ENCODE measurements around the gene P2RY8.
"Not testable (repeated sequence)": the region's sequence is repeated elsewhere in the genome, so short reads cannot be mapped to it uniquely, and the experiment has no call there.

P2RY8 gene

DNA sequence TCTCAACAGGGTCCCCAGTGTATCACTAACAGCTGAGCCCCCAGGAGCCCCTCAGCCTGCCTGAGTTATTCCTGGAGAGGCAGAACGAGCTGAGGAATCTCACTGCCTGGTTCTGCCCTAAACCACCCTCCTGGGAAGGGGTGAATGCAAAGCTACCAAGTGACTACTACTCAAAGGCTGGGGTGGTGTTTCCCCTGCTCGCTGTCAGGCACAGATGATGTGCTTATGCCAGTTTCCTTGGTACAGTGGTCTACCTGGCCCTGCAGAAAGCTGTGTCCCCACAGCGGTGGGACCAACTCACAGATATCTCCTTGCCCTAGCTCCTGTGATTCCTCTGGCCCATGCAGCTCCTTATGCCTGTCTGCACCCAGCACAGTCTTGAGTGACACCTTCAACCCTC, 48.8 kb downstream of the P2RY8 start:
- DNase-seq (ENCODE audit: low spot score) (no peak), FAIRE-seq (no peak)

DNA sequence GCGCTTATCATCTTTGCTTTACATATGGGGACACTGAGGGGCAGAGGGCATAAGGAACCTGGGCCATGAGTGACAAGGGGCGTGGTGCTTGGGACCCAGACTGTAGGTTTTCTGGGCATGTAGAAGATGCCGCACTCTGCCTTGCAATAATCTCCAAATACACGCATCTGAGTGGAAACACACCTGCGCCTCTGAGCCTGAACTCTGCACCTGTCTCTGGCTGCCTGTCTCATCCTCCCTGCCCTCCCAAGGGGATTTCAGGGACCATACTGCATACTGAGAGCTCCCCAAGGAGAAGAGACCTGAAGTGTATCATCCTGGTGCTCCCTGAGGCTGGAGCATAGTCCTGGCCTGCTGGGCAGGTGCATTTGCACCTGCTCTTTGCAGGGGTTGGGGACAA, 49.6 kb downstream of the P2RY8 start:
- FAIRE-seq (no peak), DNase-seq (ENCODE audit: low spot score) (no peak)

DNA sequence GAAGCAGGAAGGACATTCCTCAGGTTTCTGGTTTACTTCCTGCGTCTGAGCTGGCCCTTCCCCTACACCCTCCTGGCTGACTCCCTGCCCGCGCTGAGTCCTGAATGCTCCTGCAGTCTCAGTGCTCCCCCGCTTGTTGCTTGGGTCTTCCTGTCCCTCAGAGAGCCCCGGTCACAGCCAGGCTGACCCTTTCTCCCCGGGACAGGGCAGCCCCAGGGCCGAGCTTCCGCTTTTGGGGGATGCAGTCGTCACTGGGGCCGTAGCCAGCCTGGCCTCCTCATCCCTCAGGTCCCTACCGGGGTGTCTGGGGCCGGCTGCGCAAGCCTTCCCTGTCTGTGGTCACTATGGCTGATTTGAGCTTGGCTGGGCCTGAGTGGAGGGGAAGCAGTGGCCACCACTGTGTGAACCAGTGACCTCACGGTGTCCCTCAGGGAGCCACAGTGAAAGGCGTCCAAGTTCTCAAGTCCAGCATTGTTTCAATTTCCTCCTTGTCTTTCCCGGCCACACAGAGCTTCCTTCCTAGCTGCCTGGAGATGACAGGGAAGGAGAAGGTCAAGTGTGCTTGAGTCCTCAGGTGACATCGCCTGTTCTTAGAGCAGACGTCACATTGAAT, 50.1 kb downstream of the P2RY8 start:
- FAIRE-seq (no peak), DNase-seq (ENCODE audit: low spot score) (no peak)

DNA sequence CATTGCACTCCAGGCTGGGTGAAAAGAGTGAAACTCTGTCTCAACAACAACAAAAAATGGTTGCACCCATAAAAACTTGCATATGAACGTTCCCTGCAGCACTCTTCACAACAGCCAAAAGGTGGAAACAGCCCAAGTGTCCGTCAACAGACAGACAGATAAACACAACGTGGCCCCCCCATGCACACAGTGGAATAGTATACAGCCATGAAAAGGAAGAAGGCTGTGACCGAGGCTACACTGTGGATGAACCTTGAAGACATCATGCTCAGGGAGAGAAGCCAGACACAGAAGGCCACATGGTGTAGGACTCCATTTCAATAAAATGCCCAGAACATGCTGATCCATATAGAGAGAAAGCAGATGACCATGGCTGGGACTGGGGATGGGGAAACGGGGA, 50.8 kb downstream of the P2RY8 start:
- no peak for FAIRE-seq

DNA sequence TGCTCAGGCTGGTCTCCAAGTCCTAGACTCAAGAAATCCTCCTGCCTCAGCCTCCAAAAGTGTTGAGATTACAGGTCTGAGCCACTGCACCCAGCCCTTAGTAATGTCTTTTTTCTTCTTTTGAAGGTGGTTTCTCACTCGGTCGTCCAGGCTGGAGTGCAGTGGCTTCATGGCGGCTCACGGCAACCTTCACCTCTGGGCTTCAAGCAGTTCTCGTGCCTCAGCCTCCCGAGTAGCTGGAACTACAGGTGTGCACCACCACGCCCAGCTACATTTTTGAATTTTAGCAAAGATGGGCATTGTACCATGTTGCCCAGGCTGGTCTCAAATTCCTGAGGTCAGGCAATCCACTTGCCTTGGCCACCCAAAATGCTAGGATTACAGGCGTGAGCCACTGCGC, 52.0 kb downstream of the P2RY8 start:
- no peak for FAIRE-seq
- DNase-seq (ENCODE audit: low spot score) = no peak

More for the DNA sequence above, 50.8 kb downstream of the P2RY8 start:
- no peak for DNase-seq (ENCODE audit: low spot score)

DNA sequence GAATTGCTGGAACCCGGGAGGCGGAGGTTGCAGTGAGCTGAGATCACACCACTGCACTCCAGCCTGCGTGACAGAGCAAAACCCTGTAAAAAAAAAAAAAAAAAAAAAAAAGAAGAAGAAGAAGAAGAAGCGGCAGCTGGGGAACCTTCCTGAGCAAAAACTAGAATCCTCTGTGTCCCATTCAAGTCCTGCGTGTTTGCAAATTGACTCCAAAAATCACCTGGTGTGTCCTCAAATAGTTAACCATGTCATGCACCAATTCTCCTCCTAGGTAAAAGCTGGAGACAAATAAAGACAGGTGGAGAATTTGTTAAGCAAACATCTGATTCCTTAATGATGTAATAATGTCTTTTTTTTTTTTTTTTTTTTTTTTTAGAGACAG, 52.4 kb downstream of the P2RY8 start:
- FAIRE-seq = no peak
- no peak for DNase-seq (ENCODE audit: low spot score)

DNA sequence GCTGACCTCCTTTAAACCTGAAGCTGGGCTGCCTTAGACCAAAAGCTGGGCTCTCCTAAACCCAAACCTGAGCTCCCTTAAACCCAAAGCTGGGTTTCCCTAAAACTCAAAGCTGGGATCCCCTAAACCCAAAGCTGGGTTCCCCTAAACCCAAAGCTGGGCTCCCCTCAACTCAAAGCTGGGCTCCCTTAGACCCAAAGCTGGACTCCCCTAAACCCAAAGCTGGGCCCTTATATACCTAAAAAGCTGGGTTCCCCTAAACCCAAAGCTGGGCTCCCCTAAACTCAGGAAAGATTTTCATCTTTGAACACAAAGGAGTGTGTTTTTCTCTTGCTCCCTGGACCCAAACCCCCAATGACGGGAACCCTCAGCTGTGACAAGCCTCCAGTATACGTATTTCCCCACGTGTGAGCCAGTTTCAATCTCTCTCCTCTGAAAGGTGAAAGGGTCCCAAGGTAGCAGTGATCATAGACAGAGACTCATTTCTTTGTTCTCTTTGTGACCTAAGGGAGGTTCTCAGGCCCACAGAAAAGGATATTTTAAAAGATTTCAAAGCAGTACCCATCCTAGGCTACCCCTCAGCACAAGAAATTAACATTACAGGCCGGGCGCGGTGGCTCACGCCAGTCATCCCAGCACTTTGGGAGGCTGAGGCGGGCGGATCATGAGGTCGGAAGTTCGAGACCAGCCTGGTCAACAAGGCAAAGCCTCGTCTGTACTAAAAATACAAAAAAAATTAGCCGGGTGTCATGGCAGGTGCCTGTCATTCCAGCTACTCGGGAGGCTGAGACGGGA, 52.9 kb downstream of the P2RY8 start:
- FAIRE-seq (no peak), DNase-seq (ENCODE audit: low spot score) (no peak)

DNA sequence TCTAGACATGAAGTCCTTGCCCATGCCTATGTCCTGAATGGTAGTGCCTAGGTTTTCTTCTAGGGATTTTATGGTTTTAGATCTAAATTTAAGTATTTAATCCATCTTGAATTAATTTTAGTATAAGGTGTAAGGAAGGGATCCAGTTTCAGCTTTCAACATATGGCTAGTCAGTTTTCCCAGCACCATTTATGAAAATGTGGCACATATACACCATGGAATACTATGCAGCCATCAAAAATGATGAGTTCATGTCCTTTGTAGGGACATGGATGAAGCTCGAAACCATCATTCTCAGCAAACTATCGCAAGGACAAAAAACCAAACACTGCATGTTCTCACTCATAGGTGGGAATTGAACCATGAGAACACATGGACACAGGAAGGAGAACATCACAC, 54.5 kb downstream of the P2RY8 start:
- not testable (repeated sequence) for FAIRE-seq; DNase-seq (ENCODE audit: low spot score)

DNA sequence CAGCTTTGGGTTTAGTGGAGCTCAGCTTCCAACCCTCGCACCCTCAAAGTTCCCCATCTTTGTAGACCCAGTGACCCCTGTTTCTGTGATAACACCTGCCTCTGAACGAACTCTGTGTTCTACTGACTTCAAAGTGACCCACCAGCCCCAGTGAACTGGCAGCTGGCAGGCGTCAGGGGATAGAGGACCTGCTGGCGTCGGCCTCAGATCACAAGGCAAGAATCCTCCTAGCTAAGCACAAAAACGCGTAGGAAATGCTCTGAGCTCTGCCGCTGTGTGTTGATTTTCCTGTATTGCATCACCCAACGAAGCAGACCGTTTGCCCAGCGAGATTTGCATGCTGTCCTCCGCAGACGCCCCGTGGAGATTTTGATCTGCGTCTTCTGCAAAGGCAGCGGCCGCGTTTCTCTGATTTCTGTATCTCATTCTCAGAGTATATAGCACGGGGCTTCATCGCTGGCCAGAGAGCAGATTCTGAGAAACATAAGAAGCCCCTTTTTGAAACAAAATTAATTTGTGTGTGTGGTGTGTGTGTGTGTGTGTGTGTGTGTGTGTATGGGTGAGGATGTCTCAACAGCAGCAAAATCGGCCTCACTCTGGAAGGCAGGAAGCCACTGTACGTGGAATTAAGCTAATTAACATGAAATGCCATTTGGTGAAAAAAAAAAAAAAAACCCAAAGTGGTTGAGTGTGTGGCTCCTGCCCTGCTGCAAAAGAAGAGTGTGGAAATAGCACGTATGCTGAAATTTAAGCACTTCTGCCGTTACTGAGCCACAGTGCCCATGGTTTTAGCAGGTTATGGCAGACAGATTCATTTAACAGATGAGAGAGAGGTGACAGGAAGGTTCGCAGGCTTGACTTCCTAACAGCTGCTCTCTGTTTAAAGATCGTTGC, 55.1 kb downstream of the P2RY8 start:
- FAIRE-seq = no peak
- DNase-seq (ENCODE audit: low spot score) = peak; percentile 13

DNA sequence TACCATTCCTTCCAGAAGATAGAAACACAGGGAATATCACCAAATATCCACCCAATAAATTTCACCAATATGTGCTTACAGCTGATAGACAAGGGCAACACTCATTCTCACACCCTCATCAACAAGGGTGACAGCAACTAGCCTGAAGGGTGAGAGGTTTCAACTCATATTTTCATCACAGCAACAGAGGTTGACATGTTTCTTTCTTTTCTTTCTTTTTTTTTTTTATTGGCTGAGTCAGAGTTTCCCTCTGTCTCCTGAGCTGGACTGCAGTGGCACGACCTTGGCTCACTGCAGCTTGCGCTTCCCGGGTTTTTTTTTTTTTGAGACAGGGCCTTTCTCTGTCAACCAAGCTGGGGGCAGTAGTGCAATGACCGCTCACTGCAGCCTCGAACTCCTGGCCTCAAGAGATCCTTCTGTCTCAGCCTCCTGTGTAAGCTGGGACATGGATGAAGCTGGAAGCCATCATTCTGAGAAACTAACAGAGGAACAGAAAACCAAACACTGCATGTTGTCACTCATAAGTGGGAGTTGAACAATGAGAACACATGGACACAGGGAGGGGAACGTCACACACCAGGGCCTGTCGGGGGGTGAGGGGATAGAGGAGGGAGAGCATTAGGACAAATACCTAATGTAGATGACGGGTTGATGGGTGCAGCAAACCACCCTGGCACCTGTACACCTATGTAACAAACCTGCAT, 56.8 kb downstream of the P2RY8 start:
- no peak for FAIRE-seq
- DNase-seq (ENCODE audit: low spot score) = no peak

DNA sequence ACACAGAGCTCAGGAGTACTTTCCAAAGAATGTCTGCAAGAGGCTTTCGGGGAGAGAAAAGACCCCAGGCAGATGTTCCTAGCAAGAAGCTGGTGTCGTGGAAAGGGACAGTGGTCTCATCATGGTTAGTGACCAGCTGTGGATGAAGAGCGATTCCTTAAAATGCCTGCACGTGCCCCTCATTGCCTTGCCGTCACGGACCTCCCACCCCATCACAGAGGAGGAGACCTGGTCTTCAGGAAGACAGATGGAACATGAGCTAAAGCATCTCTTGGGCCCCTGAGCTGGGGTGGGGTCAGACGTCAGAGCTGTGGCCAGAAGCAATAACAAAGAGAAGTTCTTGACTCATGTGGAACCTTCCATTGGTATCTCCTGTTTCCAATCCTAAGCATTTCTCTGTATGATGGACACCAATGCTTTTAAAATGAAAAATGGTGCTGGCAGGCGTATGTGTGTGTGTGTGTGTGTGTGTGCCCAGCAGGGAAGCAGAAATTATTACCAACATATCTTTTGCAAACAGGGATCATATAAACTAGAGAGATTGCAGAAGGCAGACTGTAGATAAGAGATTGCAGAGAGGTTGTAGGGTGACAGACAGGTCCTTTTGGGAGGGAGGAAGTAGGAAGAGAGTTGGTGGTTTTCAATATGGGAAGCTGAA, 59.1 kb downstream of the P2RY8 start:
- no peak for DNase-seq (ENCODE audit: low spot score)
- FAIRE-seq = no peak

DNA sequence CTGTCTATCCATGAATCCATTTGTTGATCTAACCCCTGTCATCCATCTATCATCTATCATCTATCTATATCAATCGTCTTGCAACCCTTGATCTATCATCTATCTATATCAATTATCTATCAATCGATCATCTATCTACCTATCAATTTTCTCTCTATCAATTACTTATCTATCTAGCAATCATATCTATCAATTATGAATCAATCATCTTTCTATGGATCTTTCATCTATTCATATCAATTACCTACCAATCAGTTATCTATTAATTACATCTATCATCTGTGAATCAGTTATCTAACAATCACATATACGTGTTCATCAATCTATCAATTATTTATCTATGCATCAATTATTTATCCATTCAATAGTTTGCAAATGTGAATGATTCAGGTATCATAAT, 59.8 kb downstream of the P2RY8 start:
- no peak for FAIRE-seq

DNA sequence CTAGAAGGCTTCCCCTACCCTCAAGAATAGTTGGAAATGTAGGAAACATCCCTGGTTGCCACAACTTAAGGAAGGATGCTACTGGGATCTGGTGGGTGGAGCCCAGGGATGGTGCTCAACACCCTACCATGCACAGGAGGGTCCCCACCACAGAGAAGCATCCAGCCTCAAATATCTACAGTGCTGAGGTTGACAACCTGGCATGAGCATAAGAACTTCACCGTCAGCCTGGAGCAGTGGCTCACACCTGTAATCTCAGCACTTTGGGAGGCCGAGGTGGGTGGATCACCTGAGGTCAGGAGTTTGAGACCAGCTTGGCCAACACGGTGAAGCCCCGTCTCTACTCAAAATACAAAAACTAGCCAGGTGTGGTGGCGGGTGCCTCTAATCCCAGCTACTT, 60.3 kb downstream of the P2RY8 start:
- no peak for FAIRE-seq
- DNase-seq (ENCODE audit: low spot score) = no peak

More for the DNA sequence above, 59.8 kb downstream of the P2RY8 start:
- no peak for DNase-seq (ENCODE audit: low spot score)

DNA sequence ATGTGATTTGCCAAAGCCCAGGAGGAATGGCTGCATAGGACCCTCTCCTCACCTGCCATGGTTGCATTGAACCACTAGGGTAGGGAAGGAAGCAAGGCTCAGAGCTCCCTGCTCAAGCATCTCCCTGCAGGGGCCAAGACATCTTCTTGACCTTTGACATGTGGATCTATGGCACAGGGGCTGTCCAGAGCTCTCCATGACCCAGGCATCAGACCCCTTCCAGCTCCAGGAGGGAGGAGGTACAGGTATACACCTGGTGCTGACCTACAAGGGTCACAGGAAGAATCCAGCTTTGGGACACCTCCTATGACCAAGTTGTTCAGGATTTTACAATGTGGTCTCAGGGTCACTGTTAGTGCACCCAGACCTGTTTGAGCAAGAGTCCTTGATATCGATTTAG, 61.1 kb downstream of the P2RY8 start:
- no peak for DNase-seq (ENCODE audit: low spot score)
- FAIRE-seq = no peak

DNA sequence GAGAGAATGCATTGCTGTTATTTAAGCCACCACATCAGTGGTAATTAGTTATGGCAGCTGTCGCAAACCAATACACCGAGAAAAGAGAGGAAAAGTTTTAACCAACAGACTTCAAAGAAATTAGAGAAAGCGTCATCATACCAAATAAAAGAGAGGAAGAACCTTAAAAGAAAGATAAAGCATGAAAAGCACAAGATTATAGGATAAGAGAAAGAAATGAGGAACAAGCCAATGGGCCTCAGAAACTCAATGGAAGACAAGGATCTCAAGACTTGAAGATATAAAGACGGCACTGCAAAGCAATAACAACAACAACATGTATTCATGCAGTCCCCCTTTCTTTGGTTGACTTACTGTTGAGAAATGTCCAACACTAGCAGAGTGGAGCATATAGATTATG, 61.5 kb downstream of the P2RY8 start:
- FAIRE-seq = no peak
- no peak for DNase-seq (ENCODE audit: low spot score)

DNA sequence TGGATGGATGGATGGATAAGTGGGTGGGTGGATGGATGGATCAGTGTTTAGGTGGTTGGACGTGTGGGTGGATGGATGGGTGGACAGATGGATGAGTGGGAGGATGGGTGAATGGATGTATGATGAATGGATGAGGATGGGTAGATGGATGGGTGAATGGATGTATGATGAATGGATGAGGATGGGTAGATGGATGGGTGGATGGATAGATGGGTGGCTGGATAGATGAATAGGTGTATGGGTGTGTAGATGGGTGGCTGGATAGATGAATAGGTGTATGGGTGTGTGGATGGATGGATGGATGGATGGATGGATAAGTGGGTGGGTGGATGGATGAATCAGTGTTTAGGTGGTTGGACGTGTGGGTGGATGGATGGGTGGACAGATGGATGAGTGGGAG, 62.4 kb downstream of the P2RY8 start:
- FAIRE-seq = not testable (repeated sequence)

DNA sequence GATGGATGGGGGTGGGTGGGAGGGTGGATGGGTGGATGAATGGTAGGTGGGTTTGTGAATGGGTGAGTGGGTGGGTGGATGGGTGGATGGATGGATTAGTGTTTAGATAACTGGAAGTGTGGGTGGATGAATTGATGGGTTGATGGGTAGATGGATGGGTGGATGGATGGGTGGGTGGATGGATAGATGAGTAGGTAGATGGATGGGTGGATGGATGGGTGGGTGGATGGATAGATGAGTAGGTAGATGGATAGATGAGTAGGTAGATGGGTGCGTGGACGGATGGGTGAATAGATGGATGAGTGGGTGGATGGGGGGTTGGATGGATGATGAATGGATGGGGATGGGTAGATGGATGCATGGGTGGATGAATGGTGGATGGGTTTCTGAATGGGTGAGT, 64.0 kb downstream of the P2RY8 start:
- FAIRE-seq (no peak), DNase-seq (ENCODE audit: low spot score) (no peak)

More for the DNA sequence above, 62.4 kb downstream of the P2RY8 start:
- not testable (repeated sequence) for DNase-seq (ENCODE audit: low spot score)

DNA sequence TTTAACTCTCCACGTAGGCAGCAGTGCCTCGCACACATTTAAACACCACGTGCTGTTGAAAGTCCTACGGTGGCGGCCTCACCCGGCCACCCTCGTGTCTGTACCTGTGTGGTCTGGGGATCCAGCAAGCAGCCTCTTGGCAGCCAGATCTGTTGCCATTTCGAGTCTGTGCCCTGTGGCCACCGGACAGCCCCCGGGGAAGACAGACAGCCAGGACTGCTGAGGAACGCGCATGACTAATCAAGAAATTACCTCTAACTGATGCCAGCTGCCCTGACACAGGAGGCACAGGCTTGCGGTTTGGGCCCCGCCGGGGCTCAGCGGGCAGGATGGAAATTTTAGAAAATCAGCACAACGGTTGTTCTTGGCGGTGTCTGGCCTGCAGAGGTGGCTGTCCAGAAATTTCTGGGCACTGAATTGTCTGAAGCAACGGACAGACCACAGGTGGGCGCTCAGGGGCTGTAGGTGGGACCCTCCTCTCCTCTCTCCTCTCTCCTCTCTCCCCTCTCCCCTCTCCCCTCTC, 68.7 kb downstream of the P2RY8 start:
- FAIRE-seq = peak; percentile 88
- DNase-seq (ENCODE audit: low spot score) = peak; percentile 84

DNA sequence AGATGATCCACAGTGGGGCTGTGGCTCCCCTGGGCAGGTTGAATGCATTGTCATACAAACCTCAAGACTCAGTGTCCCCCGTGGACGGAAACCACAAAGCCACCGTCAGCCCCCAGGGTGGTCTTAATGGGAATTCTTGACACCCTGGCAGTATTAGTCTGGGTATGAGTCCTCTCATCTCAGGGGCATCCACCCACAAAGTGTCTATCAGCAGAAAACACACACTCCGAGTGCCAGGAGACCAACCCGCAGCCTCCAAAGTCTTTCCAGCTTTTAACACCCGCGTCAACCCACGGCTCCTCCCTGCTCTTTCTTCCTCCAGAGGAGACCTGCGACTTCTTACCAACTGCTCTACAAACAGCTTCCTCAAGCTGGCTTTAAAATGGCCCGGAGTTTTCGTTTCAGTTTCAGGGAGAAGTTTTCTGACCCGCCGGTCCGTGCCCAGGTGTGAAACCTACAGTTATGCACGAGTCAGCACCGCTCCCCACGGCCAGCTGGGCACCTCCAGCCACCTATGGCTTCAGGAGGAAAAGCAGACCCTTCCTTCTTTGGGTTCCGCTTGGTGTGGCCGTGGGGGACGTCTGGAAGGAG, 69.9 kb downstream of the P2RY8 start:
- no peak for DNase-seq (ENCODE audit: low spot score)
- no peak for FAIRE-seq

DNA sequence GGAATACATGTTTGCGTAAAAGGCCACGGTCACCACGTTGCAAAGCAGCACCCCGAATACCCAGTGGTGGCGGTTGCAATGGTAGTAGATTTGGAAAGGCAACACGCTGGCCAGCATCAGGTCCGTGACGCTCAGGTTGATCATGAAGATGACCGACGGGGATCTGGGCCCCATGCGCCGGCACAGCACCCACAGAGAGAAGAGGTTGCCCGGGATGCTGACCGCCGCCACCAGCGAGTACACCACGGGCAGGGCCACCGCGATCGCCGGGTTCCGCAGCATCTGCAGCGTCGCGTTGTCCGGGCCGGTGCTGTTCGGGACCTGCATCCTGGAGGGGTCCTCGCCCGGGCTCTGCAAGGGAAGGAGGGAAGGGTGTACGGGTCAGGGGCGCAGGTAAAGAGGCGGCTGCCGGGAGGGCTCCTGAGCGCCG, 70.7 kb downstream of the P2RY8 start:
- DNase-seq (ENCODE audit: low spot score) (no peak), FAIRE-seq (no peak)
